Measurements from ENCODE around the gene ZBTB40. TPM values are rescaled to one million over a fixed set of nuclear protein-coding genes. Genes with fewer than 3 reads are reported as not detected.
A peak's percentile ranks its signal among the peaks of the same experiment; 100 is the strongest.

The ZBTB40 gene
- total RNA-seq, 4 donors from 2014 or later, result 25.7 to 38.0 (median 32.5) TPM

DNA sequence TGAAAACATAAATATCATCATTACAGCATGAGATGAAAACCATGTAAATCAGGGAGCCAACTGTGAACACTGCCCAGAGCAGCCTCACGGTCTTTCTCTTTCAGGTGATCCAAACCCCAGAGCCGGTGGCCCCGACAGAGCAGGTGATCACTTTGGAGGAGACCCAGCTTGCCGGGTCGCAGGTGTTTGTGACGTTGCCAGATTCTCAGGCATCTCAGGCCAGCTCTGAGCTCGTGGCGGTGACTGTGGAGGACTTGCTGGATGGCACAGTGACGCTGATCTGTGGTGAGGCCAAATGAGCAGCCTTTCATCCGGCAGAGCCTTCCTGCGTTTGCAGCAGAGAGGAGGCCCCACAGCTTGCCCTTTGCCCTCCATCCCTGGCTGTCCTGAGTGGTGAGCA, 74.4 kb downstream of the ZBTB40 start:
- Histone ChIP-seq H3K4me1 (peaks cover 0 to 8% (median 0%) of the 10 kb centered on the region in 4 donors), H3K36me3 (peaks cover 0 to 62% (median 0%) of the 10 kb centered on the region in 3 donors), H3K27me3 (no peaks in the 10 kb centered on the region), H3K27ac (no peak overlapping the region), H3K4me3 (no peak overlapping the region), H3K9me3 (no peaks in the 10 kb centered on the region)
- TF ChIP-seq CTCF (IDR thresholded peaks at IDR 0.05) (no peak), POLR2A (IDR thresholded peaks at IDR 0.05) (no peak)
- no peak for DNase-seq

- Histone ChIP-seq H3K27ac (no peak overlapping the region), H3K4me1 (peaks cover 0 to 14% (median 0%) of the 10 kb centered on the region in 4 donors), H3K4me3 (no peak overlapping the region), H3K9me3 (no peaks in the 10 kb centered on the region), H3K36me3 (peaks cover 0 to 57% (median 0%) of the 10 kb centered on the region in 3 donors), H3K27me3 (no peaks in the 10 kb centered on the region)
- no peak for DNase-seq
- TF ChIP-seq CTCF (IDR thresholded peaks at IDR 0.05) (no peak), POLR2A (IDR thresholded peaks at IDR 0.05) (no peak)
These were observed 75.0 kb downstream of the ZBTB40 start for GRCh38 chr1:22526677-22527076.

DNA sequence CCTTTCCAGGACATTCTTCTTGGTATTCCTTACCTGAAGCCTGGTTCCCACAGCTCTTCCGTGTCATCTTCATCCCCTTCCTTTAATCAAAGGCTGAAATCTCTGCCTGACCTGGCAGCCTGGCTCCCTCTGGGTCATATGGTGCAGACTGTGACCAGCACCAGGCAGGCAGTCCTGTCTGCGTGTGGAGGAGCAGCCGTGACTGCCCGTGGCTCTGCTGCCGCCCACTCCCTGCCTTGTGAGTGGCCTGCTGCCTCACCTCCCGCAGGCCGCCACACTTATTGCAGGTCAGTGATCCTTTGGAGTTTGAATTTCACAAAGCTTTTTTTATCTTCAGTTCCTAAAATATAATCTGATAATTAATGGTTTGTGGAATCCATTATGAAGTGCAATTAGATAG, 75.5 kb downstream of the ZBTB40 start:
- no peak overlapping the region for H3K4me3 ChIP-seq
- H3K9me3 ChIP-seq, result no peaks in the 10 kb centered on the region
- DNase-seq, result no peak
- H3K36me3 ChIP-seq, result peaks cover 0 to 52% (median 0%) of the 10 kb centered on the region in 3 donors
- no peaks in the 10 kb centered on the region for H3K27me3 ChIP-seq
- H3K27ac ChIP-seq, result no peak overlapping the region
- peaks cover 0 to 15% (median 0%) of the 10 kb centered on the region in 4 donors for H3K4me1 ChIP-seq
- TF ChIP-seq CTCF (IDR thresholded peaks at IDR 0.05), result peak in 1 of 6 experiments; percentile 28
- TF ChIP-seq POLR2A (IDR thresholded peaks at IDR 0.05), result no peak

DNA sequence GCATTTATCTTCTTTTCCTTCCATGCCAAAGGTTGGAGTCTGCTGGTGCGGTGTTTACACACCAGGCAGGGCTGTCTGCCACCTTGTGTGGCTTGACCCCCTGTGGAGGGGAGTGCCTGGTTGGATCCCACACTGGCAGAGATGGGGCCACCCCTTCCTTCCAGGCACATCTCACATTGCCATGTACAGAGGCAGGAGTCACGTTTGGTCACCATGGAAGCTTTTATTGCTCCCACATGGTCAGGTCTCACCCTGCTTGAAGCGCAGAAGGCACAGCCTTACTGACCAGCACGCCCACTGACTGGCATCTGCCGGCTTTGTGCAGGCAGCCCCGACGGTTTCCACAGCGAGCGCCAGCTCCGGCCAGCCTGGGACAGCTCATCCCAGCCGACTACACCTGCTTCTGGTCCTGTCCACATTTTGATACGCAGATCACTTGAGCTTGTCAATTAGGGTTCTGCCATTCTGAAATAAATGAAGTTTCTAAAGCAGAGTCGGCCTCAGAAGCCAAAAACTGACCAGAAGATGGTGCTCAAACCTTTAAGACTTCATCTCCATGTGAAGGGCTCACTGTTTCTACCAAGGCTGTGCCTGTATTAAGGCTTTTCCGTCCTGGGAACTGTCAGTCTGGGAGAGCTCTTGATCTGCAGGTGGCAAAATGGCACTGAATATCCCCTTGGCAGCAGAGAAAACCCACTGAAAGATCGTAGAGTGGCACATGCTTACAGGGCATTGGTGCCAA, 76.1 kb downstream of the ZBTB40 start:
- peaks cover 0 to 15% (median 0%) of the 10 kb centered on the region in 4 donors for H3K4me1 ChIP-seq
- H3K27ac ChIP-seq, result no peak overlapping the region
- H3K4me3 ChIP-seq, result no peak overlapping the region
- H3K36me3 ChIP-seq, result peaks cover 0 to 46% (median 0%) of the 10 kb centered on the region in 3 donors
- TF ChIP-seq POLR2A (IDR thresholded peaks at IDR 0.05) (no peak), CTCF (IDR thresholded peaks at IDR 0.05) (peak in 2 of 6 experiments; percentile 16 to 29)
- H3K27me3 ChIP-seq, result no peaks in the 10 kb centered on the region
- no peaks in the 10 kb centered on the region for H3K9me3 ChIP-seq
- no peak for DNase-seq

DNA sequence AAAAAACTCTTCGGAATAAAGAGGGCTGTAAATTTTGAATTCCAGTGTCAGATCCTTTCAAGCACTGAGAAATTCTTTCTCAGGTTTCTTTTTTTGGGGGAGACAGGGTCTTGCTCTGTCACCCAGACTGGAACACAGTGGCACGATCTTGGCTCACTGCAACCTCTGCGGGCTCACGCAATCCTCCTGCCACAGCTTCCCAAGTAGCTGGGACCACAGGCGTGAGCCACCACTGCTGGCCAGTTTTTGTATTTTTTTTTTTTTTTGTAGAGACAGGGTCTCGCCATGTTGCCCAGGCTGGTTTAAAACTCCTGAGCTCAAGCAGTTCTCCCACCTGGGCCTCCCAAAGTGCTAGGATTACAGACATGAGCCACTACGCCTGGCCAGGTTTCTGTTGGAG, 76.8 kb downstream of the ZBTB40 start:
- Histone ChIP-seq H3K4me3 (no peak overlapping the region), H3K27ac (no peak overlapping the region), H3K4me1 (peaks cover 0 to 15% (median 0%) of the 10 kb centered on the region in 4 donors), H3K27me3 (no peaks in the 10 kb centered on the region), H3K36me3 (peaks cover 0 to 46% (median 0%) of the 10 kb centered on the region in 3 donors), H3K9me3 (no peaks in the 10 kb centered on the region)
- no peak for DNase-seq
- no peak for TF ChIP-seq POLR2A (IDR thresholded peaks at IDR 0.05)
- TF ChIP-seq CTCF (IDR thresholded peaks at IDR 0.05), result no peak

Measured in Peyer's patch (tissue), 4 donors.